BLaER1 (cell line): Measurements from ENCODE around the gene NOTUM.
A peak's percentile ranks its signal among the peaks of the same experiment; 100 is the strongest.

Experiments
- H3K27ac ChIP-seq: shearing (Covaris generic); formaldehyde crosslinking; 2 replicates; pipeline ENCODE4 v1.8.1; 2022
- H3K27me3 ChIP-seq: shearing (Covaris generic); formaldehyde crosslinking; 2 replicates; pipeline ENCODE4 v1.8.1; 2022
- H3K36me3 ChIP-seq: shearing (Covaris generic); formaldehyde crosslinking; 2 replicates; pipeline ENCODE4 v1.8.1; 2022
- H3K4me1 ChIP-seq: shearing (Covaris generic); formaldehyde crosslinking; 2 replicates; pipeline ENCODE4 v1.8.1; 2022
- H3K4me2 ChIP-seq: shearing (Covaris generic); formaldehyde crosslinking; 2 replicates; pipeline ENCODE4 v1.8.1; 2022
- H3K4me3 ChIP-seq: shearing (Covaris generic); formaldehyde crosslinking; 2 replicates; pipeline ENCODE4 v1.8.1; 2022
- H3K9ac ChIP-seq: shearing (Covaris generic); formaldehyde crosslinking; 2 replicates; pipeline ENCODE4 v1.8.1; 2022
- H3K9me3 ChIP-seq: shearing (Covaris generic); formaldehyde crosslinking; 2 replicates; pipeline ENCODE4 v1.8.1; 2022
- H4K20me1 ChIP-seq: shearing (Covaris generic); formaldehyde crosslinking; 2 replicates; pipeline ENCODE4 v1.8.1; 2022
- Cebpa-rat ChIP-seq: shearing (Covaris generic); IDR thresholded peaks from 2 replicates; pipeline ENCODE4 v1.8.1; 2022

NOTUM gene

GRCh38 chr17:81911969-81912368 lies 49.0 kb downstream of the NOTUM start:
- H3K9ac ChIP-seq: no peak overlapping the region
- peaks cover 83% of the 10 kb centered on the region for H4K20me1 ChIP-seq
- peaks cover 49% of the 10 kb centered on the region for H3K4me1 ChIP-seq
- peaks cover 74% of the 10 kb centered on the region for H3K36me3 ChIP-seq
- peak overlapping the region; percentile 69 for H3K4me2 ChIP-seq
- H3K4me3 ChIP-seq: no peak overlapping the region
- no peaks in the 10 kb centered on the region for H3K27me3 ChIP-seq
- H3K9me3 ChIP-seq: no peaks in the 10 kb centered on the region
- H3K27ac ChIP-seq: no peak overlapping the region
- TF ChIP-seq Cebpa-rat: no peak

- no peak for TF ChIP-seq Cebpa-rat
- Histone ChIP-seq H3K36me3 (peaks cover 79% of the 10 kb centered on the region), H4K20me1 (peaks cover 78% of the 10 kb centered on the region), H3K9me3 (no peaks in the 10 kb centered on the region), H3K9ac (peak within 1 kb of the TSS; percentile 87), H3K4me3 (peak within 1 kb of the TSS; percentile 91), H3K4me2 (peak within 1 kb of the TSS; percentile 91), H3K27me3 (no peaks in the 10 kb centered on the region), H3K27ac (peak within 1 kb of the TSS; percentile 76), H3K4me1 (peaks cover 44% of the 10 kb centered on the region)
Observed at GRCh38 chr17:81911277-81911961, 49.6 kb downstream of the NOTUM start, which contains the start of gene PCYT2. PCYT2 (minus strand) TSS chr17:81911399; CDS start chr17:81911355, 44 bp downstream.

DNA sequence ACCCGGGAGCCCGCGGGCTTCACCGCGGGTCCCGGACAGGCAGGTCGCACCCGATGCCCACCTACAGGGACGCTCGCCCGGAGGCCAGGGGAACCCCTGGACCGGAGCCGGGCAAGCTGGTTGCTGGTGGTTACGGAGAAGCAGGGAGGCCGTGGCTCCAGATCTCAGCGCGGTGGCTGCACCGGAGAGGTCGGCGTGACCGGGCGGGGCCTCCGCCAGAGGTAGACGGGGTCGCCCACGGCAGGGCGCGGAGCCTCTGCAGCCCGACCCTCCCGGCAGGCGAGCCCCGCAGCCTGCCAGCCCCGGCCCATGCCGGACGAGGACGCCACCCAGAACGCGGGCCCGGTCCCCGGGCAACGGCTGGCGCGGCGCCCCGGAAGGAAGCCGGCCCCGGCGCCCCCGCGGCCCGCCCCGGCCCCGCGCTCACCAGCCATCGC lies 50.1 kb downstream of the NOTUM start:
- peaks cover 77% of the 10 kb centered on the region for H4K20me1 ChIP-seq
- peaks cover 39% of the 10 kb centered on the region for H3K4me1 ChIP-seq
- peak overlapping the region; percentile 91 for H3K4me2 ChIP-seq
- TF ChIP-seq Cebpa-rat: no peak
- H3K9me3 ChIP-seq: no peaks in the 10 kb centered on the region
- H3K27ac ChIP-seq: peak overlapping the region; percentile 76
- peak overlapping the region; percentile 87 for H3K9ac ChIP-seq
- peaks cover 79% of the 10 kb centered on the region for H3K36me3 ChIP-seq
- H3K4me3 ChIP-seq: peak overlapping the region; percentile 91
- H3K27me3 ChIP-seq: no peaks in the 10 kb centered on the region

- no peak for TF ChIP-seq Cebpa-rat
- no peaks in the 10 kb centered on the region for H3K27me3 ChIP-seq
- peak overlapping the region; percentile 87 for H3K9ac ChIP-seq
- peak overlapping the region; percentile 76 for H3K27ac ChIP-seq
- peaks cover 45% of the 10 kb centered on the region for H3K4me1 ChIP-seq
- H3K4me2 ChIP-seq: peak overlapping the region; percentile 91
- H4K20me1 ChIP-seq: peaks cover 77% of the 10 kb centered on the region
- peak overlapping the region; percentile 91 for H3K4me3 ChIP-seq
- no peaks in the 10 kb centered on the region for H3K9me3 ChIP-seq
- H3K36me3 ChIP-seq: peaks cover 79% of the 10 kb centered on the region
Observed at GRCh38 chr17:81909966-81910839, 50.8 kb downstream of the NOTUM start.

GRCh38 chr17:81909231-81909630 lies 51.8 kb downstream of the NOTUM start:
- H3K27ac ChIP-seq: no peak overlapping the region
- peaks cover 78% of the 10 kb centered on the region for H3K36me3 ChIP-seq
- H3K9ac ChIP-seq: peak overlapping the region; percentile 19; the same call in 1 of the 2 replicates
- H3K4me1 ChIP-seq: peaks cover 51% of the 10 kb centered on the region
- H4K20me1 ChIP-seq: peaks cover 77% of the 10 kb centered on the region
- H3K4me2 ChIP-seq: peak overlapping the region; percentile 91
- no peak overlapping the region for H3K4me3 ChIP-seq
- H3K9me3 ChIP-seq: no peaks in the 10 kb centered on the region
- TF ChIP-seq Cebpa-rat: no peak
- peaks cover 2% of the 10 kb centered on the region; the same call in 1 of the 2 replicates for H3K27me3 ChIP-seq

DNA sequence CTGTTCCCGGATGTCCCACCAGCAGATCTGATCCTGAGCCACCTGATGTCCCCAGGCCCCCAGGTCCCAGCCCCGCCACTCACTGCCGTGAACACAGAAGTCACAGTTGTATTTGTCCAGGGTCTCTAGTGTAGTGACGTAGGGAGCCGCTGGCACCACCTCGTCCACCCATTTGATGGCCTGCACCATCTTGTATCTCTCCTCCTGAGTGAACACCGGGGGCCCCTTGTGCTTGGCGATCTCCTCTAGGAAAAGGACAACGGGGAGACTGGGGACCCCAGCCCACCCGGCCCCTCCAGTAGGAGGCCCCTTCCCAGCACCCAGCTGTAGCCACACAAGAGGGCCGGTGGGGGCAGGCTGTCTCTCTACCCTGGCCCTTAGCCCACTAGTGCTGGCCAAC lies 52.2 kb downstream of the NOTUM start:
- TF ChIP-seq Cebpa-rat: no peak
- H3K4me3 ChIP-seq: no peak overlapping the region
- no peaks in the 10 kb centered on the region for H3K9me3 ChIP-seq
- peaks cover 77% of the 10 kb centered on the region for H4K20me1 ChIP-seq
- peak overlapping the region; percentile 19; the same call in 1 of the 2 replicates for H3K9ac ChIP-seq
- no peak overlapping the region for H3K4me2 ChIP-seq
- no peak overlapping the region for H3K27ac ChIP-seq
- H3K4me1 ChIP-seq: peaks cover 54% of the 10 kb centered on the region
- peaks cover 7% of the 10 kb centered on the region for H3K27me3 ChIP-seq
- H3K36me3 ChIP-seq: peaks cover 78% of the 10 kb centered on the region

DNA sequence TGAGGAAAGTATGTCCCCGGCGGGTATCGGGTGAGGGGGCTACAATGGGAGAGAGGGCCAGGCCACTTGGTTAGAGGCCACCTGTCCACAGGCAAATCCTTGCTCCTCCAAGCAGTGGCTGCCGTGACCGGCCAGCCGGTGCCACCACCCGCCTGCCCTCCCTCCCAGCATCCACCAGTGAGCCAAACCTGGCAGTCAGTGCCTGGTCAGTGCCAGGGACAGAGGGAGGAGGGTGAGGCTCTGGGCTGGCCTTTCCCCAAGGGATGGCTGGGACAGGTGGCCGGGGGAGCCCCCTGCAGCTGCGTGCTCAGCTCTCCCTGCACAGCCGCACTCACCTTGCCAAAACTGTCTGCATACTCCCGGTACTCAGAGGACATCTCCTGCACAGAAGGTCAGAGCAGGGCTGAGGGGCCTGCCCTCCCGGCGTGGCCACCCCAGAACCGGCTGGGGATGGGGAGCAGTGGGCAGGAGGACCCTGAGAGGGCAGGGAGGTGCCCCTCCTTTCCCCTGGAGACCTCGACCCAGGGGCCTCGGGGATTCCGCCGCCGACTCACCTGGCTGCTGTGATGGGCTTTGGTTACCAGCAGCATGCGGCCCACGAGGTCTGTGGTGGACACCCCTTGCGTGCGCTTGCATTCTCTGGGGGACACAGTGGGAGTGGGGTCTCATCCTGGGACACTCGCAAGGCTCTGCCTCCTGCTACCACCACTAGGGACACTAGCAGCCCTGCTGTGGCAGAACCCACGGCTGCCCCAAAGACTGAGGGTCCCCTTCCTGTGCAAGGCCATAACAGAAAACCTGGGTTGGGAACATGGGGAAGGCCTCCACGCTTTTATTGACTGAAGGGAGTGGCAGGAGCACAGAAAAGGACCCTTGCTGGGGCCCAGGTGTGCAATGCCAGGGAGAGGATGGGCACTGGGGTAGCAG lies 53.5 kb downstream of the NOTUM start:
- Histone ChIP-seq H3K27ac (no peak overlapping the region), H3K4me1 (peaks cover 68% of the 10 kb centered on the region), H3K27me3 (peaks cover 20% of the 10 kb centered on the region), H3K4me3 (no peak overlapping the region), H4K20me1 (peaks cover 77% of the 10 kb centered on the region), H3K36me3 (peaks cover 78% of the 10 kb centered on the region), H3K9ac (peak overlapping the region; percentile 26; the same call in 1 of the 2 replicates), H3K4me2 (no peak overlapping the region; the same call in 1 of the 2 replicates), H3K9me3 (no peaks in the 10 kb centered on the region)
- no peak for TF ChIP-seq Cebpa-rat

DNA sequence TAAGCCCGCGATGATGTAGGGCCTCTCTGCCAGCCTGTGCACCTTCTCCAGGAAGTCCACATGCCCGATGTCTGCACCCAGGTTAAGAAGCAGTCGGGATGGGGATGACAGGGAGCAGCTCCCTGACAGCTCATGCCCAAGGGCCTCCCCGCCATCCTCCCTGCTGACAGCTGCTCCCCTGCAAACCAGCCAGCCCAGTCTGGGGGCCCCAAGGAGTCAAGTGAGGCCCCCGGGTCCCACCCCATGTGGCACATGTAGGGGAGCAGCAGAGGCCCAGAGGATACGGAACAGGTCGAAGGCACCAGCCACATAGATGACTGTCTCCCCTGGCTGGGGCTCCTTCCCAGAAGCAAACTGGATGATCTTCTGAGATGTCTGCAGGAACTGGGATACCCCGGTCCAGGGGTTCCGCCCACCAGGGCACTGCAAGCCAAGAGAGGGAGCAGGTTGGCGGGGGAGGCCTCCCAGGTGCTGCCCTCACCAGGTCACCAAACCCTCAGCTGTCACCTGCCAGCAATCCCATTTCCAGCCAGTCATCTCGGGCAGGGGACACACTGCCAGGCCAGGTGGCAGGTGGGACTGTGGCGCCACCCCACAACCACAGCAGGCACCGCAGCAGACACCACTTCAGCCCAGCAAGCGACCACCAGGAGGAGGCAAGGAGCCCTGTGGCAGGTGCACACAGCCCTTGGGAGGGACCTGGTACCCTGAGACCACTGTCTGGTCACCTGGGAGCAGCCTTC lies 54.3 kb downstream of the NOTUM start:
- H3K36me3 ChIP-seq: peaks cover 70% of the 10 kb centered on the region
- H3K4me3 ChIP-seq: no peak overlapping the region
- H3K27me3 ChIP-seq: peaks cover 28% of the 10 kb centered on the region
- peaks cover 69% of the 10 kb centered on the region for H3K4me1 ChIP-seq
- no peak overlapping the region for H3K27ac ChIP-seq
- H3K9me3 ChIP-seq: no peaks in the 10 kb centered on the region
- peaks cover 77% of the 10 kb centered on the region for H4K20me1 ChIP-seq
- no peak overlapping the region for H3K4me2 ChIP-seq
- H3K9ac ChIP-seq: no peak overlapping the region
- no peak for TF ChIP-seq Cebpa-rat
